ENCODE data around the gene GLRA1. TPM values are rescaled to one million over a fixed set of nuclear protein-coding genes. Genes with fewer than 3 reads are reported as not detected.

Gene GLRA1
- total and polyA plus RNA-seq, 9 donors: 0.13 TPM; not detected in 8

GRCh38 chr5:151892393-151892792, 32.3 kb downstream of the GLRA1 start:
- Histone ChIP-seq H3K4me1 (ENCODE audit: control insufficient read depth, insufficient read depth, low read length) (peaks cover 8% of the 10 kb centered on the region), H3K9me3 (replicated peaks; ENCODE audit: control insufficient read depth, low read depth, low read length) (peaks cover 2% of the 10 kb centered on the region), H3K4me3 (ENCODE audit: low read length) (no peak overlapping the region), H3K36me3 (ENCODE audit: control insufficient read depth, insufficient read depth, low read length) (no peaks in the 10 kb centered on the region), H3K27me3 (ENCODE audit: control insufficient read depth, insufficient read depth, low read length) (no peaks in the 10 kb centered on the region), H3K27ac (ENCODE audit: low read length) (no peak overlapping the region)
- 72% methylated on average over 3 of the region's 4 CpGs for WGBS (ENCODE audit: insufficient coverage)
- no peak for DNase-seq

- H3K9me3 ChIP-seq (replicated peaks; ENCODE audit: control insufficient read depth, low read depth, low read length): peaks cover 2% of the 10 kb centered on the region
- H3K36me3 ChIP-seq (ENCODE audit: control insufficient read depth, insufficient read depth, low read length): no peaks in the 10 kb centered on the region
- H3K27ac ChIP-seq (ENCODE audit: low read length): no peak overlapping the region
- H3K27me3 ChIP-seq (ENCODE audit: control insufficient read depth, insufficient read depth, low read length): no peaks in the 10 kb centered on the region
- H3K4me1 ChIP-seq (ENCODE audit: control insufficient read depth, insufficient read depth, low read length): no peaks in the 10 kb centered on the region
- no peak overlapping the region for H3K4me3 ChIP-seq (ENCODE audit: low read length)
- WGBS (ENCODE audit: insufficient coverage): 60% methylated on average over 1 of the region's 3 CpGs
- no peak for DNase-seq
These were observed 34.4 kb downstream of the GLRA1 start for GRCh38 chr5:151890299-151890698.

- peaks cover 2% of the 10 kb centered on the region for H3K9me3 ChIP-seq (replicated peaks; ENCODE audit: control insufficient read depth, low read depth, low read length)
These were observed 35.0 kb downstream of the GLRA1 start for GRCh38 chr5:151889614-151890013.

GRCh38 chr5:151886546-151887275, 37.9 kb downstream of the GLRA1 start:
- no CpG with 5 or more reads among the region's 4 CpGs for WGBS (ENCODE audit: insufficient coverage)
- no peak overlapping the region for H3K4me3 ChIP-seq (ENCODE audit: low read length)
- H3K36me3 ChIP-seq (ENCODE audit: control insufficient read depth, insufficient read depth, low read length): no peaks in the 10 kb centered on the region
- no peaks in the 10 kb centered on the region for H3K27me3 ChIP-seq (ENCODE audit: control insufficient read depth, insufficient read depth, low read length)
- no peak for DNase-seq
- H3K27ac ChIP-seq (ENCODE audit: low read length): no peak overlapping the region
- no peaks in the 10 kb centered on the region for H3K9me3 ChIP-seq (replicated peaks; ENCODE audit: control insufficient read depth, low read depth, low read length)
- H3K4me1 ChIP-seq (ENCODE audit: control insufficient read depth, insufficient read depth, low read length): no peaks in the 10 kb centered on the region

More at GRCh38 chr5:151889614-151890013, 35.0 kb downstream of the GLRA1 start:
- H3K36me3 ChIP-seq (ENCODE audit: control insufficient read depth, insufficient read depth, low read length): no peaks in the 10 kb centered on the region
- no peak overlapping the region for H3K4me3 ChIP-seq (ENCODE audit: low read length)
- DNase-seq: no peak
- no peaks in the 10 kb centered on the region for H3K4me1 ChIP-seq (ENCODE audit: control insufficient read depth, insufficient read depth, low read length)
- 58% methylated on average over 4 of the region's 6 CpGs for WGBS (ENCODE audit: insufficient coverage)
- H3K27me3 ChIP-seq (ENCODE audit: control insufficient read depth, insufficient read depth, low read length): no peaks in the 10 kb centered on the region
- no peak overlapping the region for H3K27ac ChIP-seq (ENCODE audit: low read length)

- Histone ChIP-seq H3K27me3 (ENCODE audit: control insufficient read depth, insufficient read depth, low read length) (no peaks in the 10 kb centered on the region), H3K36me3 (ENCODE audit: control insufficient read depth, insufficient read depth, low read length) (no peaks in the 10 kb centered on the region), H3K27ac (ENCODE audit: low read length) (no peak overlapping the region), H3K9me3 (replicated peaks; ENCODE audit: control insufficient read depth, low read depth, low read length) (no peaks in the 10 kb centered on the region), H3K4me3 (ENCODE audit: low read length) (no peak overlapping the region), H3K4me1 (ENCODE audit: control insufficient read depth, insufficient read depth, low read length) (peaks cover under 1% of the 10 kb centered on the region)
- no peak for DNase-seq
- WGBS (ENCODE audit: insufficient coverage): 69% methylated on average over 9 of the region's 9 CpGs
These were observed 39.3 kb downstream of the GLRA1 start for GRCh38 chr5:151885138-151885908.

GRCh38 chr5:151881621-151882225, 42.9 kb downstream of the GLRA1 start:
- 11% methylated on average over 1 of the region's 2 CpGs for WGBS (ENCODE audit: insufficient coverage)
- H3K9me3 ChIP-seq (replicated peaks; ENCODE audit: control insufficient read depth, low read depth, low read length): no peaks in the 10 kb centered on the region
- H3K36me3 ChIP-seq (ENCODE audit: control insufficient read depth, insufficient read depth, low read length): no peaks in the 10 kb centered on the region
- H3K27ac ChIP-seq (ENCODE audit: low read length): no peak overlapping the region
- no peak for DNase-seq
- peaks cover 4% of the 10 kb centered on the region for H3K4me1 ChIP-seq (ENCODE audit: control insufficient read depth, insufficient read depth, low read length)
- no peak overlapping the region for H3K4me3 ChIP-seq (ENCODE audit: low read length)
- no peaks in the 10 kb centered on the region for H3K27me3 ChIP-seq (ENCODE audit: control insufficient read depth, insufficient read depth, low read length)

- Histone ChIP-seq H3K9me3 (replicated peaks; ENCODE audit: control insufficient read depth, low read depth, low read length) (no peaks in the 10 kb centered on the region), H3K36me3 (ENCODE audit: control insufficient read depth, insufficient read depth, low read length) (no peaks in the 10 kb centered on the region), H3K27me3 (ENCODE audit: control insufficient read depth, insufficient read depth, low read length) (no peaks in the 10 kb centered on the region), H3K27ac (ENCODE audit: low read length) (no peak overlapping the region), H3K4me3 (ENCODE audit: low read length) (no peak overlapping the region), H3K4me1 (ENCODE audit: control insufficient read depth, insufficient read depth, low read length) (peaks cover 4% of the 10 kb centered on the region)
- peak; percentile 54 for DNase-seq
These were observed 44.3 kb downstream of the GLRA1 start for GRCh38 chr5:151880324-151880723.

GRCh38 chr5:151873701-151874100, 51.0 kb downstream of the GLRA1 start:
- Histone ChIP-seq H3K4me3 (ENCODE audit: low read length) (no peak overlapping the region), H3K4me1 (ENCODE audit: control insufficient read depth, insufficient read depth, low read length) (no peaks in the 10 kb centered on the region), H3K27me3 (ENCODE audit: control insufficient read depth, insufficient read depth, low read length) (no peaks in the 10 kb centered on the region), H3K9me3 (replicated peaks; ENCODE audit: control insufficient read depth, low read depth, low read length) (no peaks in the 10 kb centered on the region), H3K27ac (ENCODE audit: low read length) (no peak overlapping the region), H3K36me3 (ENCODE audit: control insufficient read depth, insufficient read depth, low read length) (no peaks in the 10 kb centered on the region)
- no peak for DNase-seq
- 75% methylated on average over 1 of the region's 3 CpGs for WGBS (ENCODE audit: insufficient coverage)

GRCh38 chr5:151872701-151873100, 52.0 kb downstream of the GLRA1 start:
- H3K9me3 ChIP-seq (replicated peaks; ENCODE audit: control insufficient read depth, low read depth, low read length): no peaks in the 10 kb centered on the region
- no peak overlapping the region for H3K4me3 ChIP-seq (ENCODE audit: low read length)
- H3K27ac ChIP-seq (ENCODE audit: low read length): no peak overlapping the region
- no peak for DNase-seq
- no peaks in the 10 kb centered on the region for H3K27me3 ChIP-seq (ENCODE audit: control insufficient read depth, insufficient read depth, low read length)
- no CpG with 5 or more reads among the region's 3 CpGs for WGBS (ENCODE audit: insufficient coverage)
- H3K4me1 ChIP-seq (ENCODE audit: control insufficient read depth, insufficient read depth, low read length): no peaks in the 10 kb centered on the region
- H3K36me3 ChIP-seq (ENCODE audit: control insufficient read depth, insufficient read depth, low read length): no peaks in the 10 kb centered on the region

- WGBS (ENCODE audit: insufficient coverage): 67% methylated on average over 1 of the region's 3 CpGs
- Histone ChIP-seq H3K27ac (ENCODE audit: low read length) (no peak overlapping the region), H3K4me3 (ENCODE audit: low read length) (no peak overlapping the region), H3K9me3 (replicated peaks; ENCODE audit: control insufficient read depth, low read depth, low read length) (no peaks in the 10 kb centered on the region), H3K36me3 (ENCODE audit: control insufficient read depth, insufficient read depth, low read length) (no peaks in the 10 kb centered on the region), H3K27me3 (ENCODE audit: control insufficient read depth, insufficient read depth, low read length) (no peaks in the 10 kb centered on the region), H3K4me1 (ENCODE audit: control insufficient read depth, insufficient read depth, low read length) (no peaks in the 10 kb centered on the region)
- DNase-seq: no peak
These were observed 53.8 kb downstream of the GLRA1 start for GRCh38 chr5:151870820-151871219.

Measured in muscle of leg (tissue), 11 donors.